ENCODE data around the gene SLC36A1. TPM values are rescaled to one million over a fixed set of nuclear protein-coding genes. Genes with fewer than 3 reads are reported as not detected.

Gene SLC36A1
- 6.5 TPM for total RNA-seq

DNA sequence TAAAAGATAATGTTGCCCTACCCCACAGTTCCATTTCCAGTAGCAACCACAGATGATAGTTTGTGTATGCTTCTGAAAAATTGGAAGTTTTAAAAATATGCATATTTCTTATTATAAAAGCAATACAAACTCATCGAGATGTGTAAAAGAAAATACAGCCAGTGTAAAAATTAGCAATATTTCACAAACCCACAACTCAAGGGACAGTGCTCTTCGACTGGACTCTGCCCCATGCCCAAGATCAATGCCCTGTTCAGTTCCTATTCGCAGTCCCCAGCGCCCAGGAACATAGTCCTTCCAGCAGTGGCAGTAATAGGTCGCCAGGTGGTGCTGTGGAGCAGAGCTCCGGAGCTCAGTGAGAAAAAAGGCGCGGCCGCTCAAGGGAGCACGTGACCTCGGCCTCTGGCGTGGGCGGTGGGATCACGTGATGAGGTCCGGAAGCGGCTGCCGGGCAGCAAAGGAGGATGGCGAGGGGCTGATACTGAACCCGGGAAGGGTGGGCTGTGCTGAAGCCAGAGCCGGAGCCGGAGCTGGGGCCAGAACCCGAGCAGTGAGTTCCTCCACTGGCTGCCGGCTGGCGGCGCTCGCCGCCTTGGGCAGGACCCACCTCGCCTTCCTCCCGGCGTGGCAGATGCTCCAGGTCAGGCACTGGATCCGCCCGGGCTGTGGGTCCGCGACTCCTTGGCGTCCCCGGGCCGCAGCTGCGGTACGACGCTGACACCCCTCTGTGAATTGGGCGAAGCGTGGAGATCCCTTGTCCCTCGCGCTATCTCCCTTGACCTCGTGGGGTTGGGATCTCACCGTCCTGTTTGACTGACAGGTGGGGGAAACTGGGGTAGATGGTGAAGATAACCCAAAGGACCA, at the start of gene SLC36A1:
Gene SLC36A1 (plus strand): TSS at position 430 of the 864 bp plus-strand sequence. CDS start 11,190 bp downstream, outside the sequence.

Other genes starting within 250 kb of the SLC36A1 start
- gene CCDC69, start 223.5 kb upstream of the SLC36A1 start, total RNA-seq = 3.8 TPM
- gene GM2A, start 194.4 kb upstream of the SLC36A1 start, total RNA-seq = 21.9 TPM
- not detected for gene SLC36A3, start 143.8 kb upstream of the SLC36A1 start, total RNA-seq
- not detected for gene SLC36A2, start 100.0 kb upstream of the SLC36A1 start, total RNA-seq
- gene FAT2, start 143.7 kb downstream of the SLC36A1 start, total RNA-seq = 3.8 TPM
- gene SPARC, start 239.3 kb downstream of the SLC36A1 start, total RNA-seq = 2,277 TPM